ENCODE data around the gene G6PC3.

Gene G6PC3

DNA sequence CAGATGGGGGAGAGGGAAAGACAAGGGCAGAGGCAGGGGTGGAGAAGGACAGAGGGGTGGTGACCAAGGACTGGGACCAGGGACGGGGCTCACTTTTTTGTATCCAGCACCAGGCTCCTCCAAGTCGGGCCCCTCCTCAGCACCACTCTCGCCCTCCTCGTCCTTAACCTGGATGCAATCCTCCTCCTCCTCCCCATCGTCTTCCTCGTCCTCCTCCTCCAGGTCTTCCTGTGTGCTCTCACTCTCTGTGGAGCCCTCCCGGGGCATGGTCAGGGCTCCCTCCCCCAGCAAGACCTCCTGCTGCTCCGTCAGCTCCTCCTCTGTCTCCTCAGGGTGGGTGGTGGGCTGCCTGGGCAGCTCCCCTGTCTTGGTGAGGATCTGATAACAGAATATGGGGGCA is 16.8 kb downstream of the G6PC3 start:
- TF ChIP-seq REST (IDR thresholded peaks at IDR 0.05; ENCODE audit: insufficient replicate concordance, low read depth) (no peak), CTCF (IDR thresholded peaks at IDR 0.05; ENCODE audit: insufficient read depth, low read length) (no peak), SPI1 (IDR thresholded peaks at IDR 0.05; ENCODE audit: borderline replicate concordance, low read depth) (no peak), GABPA (IDR thresholded peaks at IDR 0.05; ENCODE audit: low read depth) (no peak), POLR2AphosphoS5 (IDR thresholded peaks at IDR 0.05; ENCODE audit: low read depth) (no peak)
- no peak overlapping the region for H3K4me3 ChIP-seq (replicated peaks; ENCODE audit: insufficient read depth, low read length)
- DNase-seq (ENCODE audit: low read depth in 1 of 2, low spot score in 1 of 2): no peak
- H3K27me3 ChIP-seq (ENCODE audit: insufficient read depth, poor library complexity, severe bottlenecking): no peaks in the 10 kb centered on the region
- H3K27ac ChIP-seq (replicated peaks): no peak overlapping the region

- Histone ChIP-seq H3K27me3 (ENCODE audit: insufficient read depth, poor library complexity, severe bottlenecking) (no peaks in the 10 kb centered on the region), H3K4me3 (replicated peaks; ENCODE audit: insufficient read depth, low read length) (no peak overlapping the region), H3K27ac (replicated peaks) (no peak overlapping the region)
- TF ChIP-seq SPI1 (IDR thresholded peaks at IDR 0.05; ENCODE audit: borderline replicate concordance, low read depth): no peak
- no peak for TF ChIP-seq CTCF (IDR thresholded peaks at IDR 0.05; ENCODE audit: insufficient read depth, low read length)
- no peak for TF ChIP-seq REST (IDR thresholded peaks at IDR 0.05; ENCODE audit: insufficient replicate concordance, low read depth)
- TF ChIP-seq GABPA (IDR thresholded peaks at IDR 0.05; ENCODE audit: low read depth): no peak
- no peak for TF ChIP-seq POLR2AphosphoS5 (IDR thresholded peaks at IDR 0.05; ENCODE audit: low read depth)
- no peak for DNase-seq (ENCODE audit: low read depth in 1 of 2, low spot score in 1 of 2)
Measured at GRCh38 chr17:44088254-44088653, 17.7 kb downstream of the G6PC3 start.

- DNase-seq (ENCODE audit: low read depth in 1 of 2, low spot score in 1 of 2): no peak
- TF ChIP-seq CTCF (IDR thresholded peaks at IDR 0.05; ENCODE audit: insufficient read depth, low read length): no peak
- TF ChIP-seq GABPA (IDR thresholded peaks at IDR 0.05; ENCODE audit: low read depth): no peak
- no peak for TF ChIP-seq POLR2AphosphoS5 (IDR thresholded peaks at IDR 0.05; ENCODE audit: low read depth)
- TF ChIP-seq SPI1 (IDR thresholded peaks at IDR 0.05; ENCODE audit: borderline replicate concordance, low read depth): no peak
- no peak for TF ChIP-seq REST (IDR thresholded peaks at IDR 0.05; ENCODE audit: insufficient replicate concordance, low read depth)
- Histone ChIP-seq H3K4me3 (replicated peaks; ENCODE audit: insufficient read depth, low read length) (no peak overlapping the region), H3K27me3 (ENCODE audit: insufficient read depth, poor library complexity, severe bottlenecking) (no peaks in the 10 kb centered on the region), H3K27ac (replicated peaks) (no peak overlapping the region)
Measured at GRCh38 chr17:44091200-44091997, 20.9 kb downstream of the G6PC3 start.
